B cell (primary cell): Measurements from ENCODE around the gene CDC14C. TPM values are rescaled to one million over a fixed set of nuclear protein-coding genes. Genes with fewer than 3 reads are reported as not detected.
"Not testable (repeated sequence)": the region's sequence is repeated elsewhere in the genome, so short reads cannot be mapped to it uniquely, and the experiment has no call there.

ENCODE experiments used
- ATAC-seq: fragments of 200-7000 bp; cut with Tn5 transposase; one replicate; pipeline ENCODE4 v1.10.0; 2021; ENCODE audit warnings: low read depth, mild to moderate bottlenecking, moderate number of reproducible peaks, moderate library complexity
- CTCF ChIA-PET: fragments of 350-600 bp; sonication (Branson Sonifier 250); formaldehyde crosslinking; loops from one replicate; lab custom pipeline; 2021; ENCODE audit warnings: antibody characterized with exemption, inconsistent platforms; lab: Charles Lee
- POLR2A ChIA-PET: fragments of 350-600 bp; sonication (Branson Sonifier 250); formaldehyde crosslinking; loops from one replicate; lab custom pipeline; 2021; ENCODE audit warnings: antibody characterized with exemption; lab: Charles Lee
- DNase-seq: peaks from one replicate; pipeline ENCODE4 v3.0.0; 2013
- H2AFZ ChIP-seq: 2 replicates; pipeline ENCODE4 v1.6.1; 2012; ENCODE audit warnings: mild to moderate bottlenecking, low read depth, low read length; ENCODE audit not compliant: insufficient read depth, poor library complexity, severe bottlenecking
- H3K27ac ChIP-seq, 2 donors: 1 replicate in 1 of 2; 2 replicates in 1 of 2; pipeline ENCODE4 v1.5.1; 2012 to 2013; ENCODE audit warnings: low read length in 2 of 2, mild to moderate bottlenecking in 2 of 2, moderate library complexity in 1 of 2
- H3K27me3 ChIP-seq, 4 experiments: fragments of 200-600 bp in 1 of 4; sonication (generic) in 1 of 4; replicated peaks in 1 of 4; 1 replicate in 2 of 4; 2 replicates in 2 of 4; pipeline versions ENCODE4 v1.6.1 to v1.7.0; 2013 to 2016; ENCODE audit warnings: low read length in 3 of 4, mild to moderate bottlenecking in 2 of 4, mixed read lengths in 1 of 4, moderate library complexity in 1 of 4; ENCODE audit not compliant: insufficient read depth in 4 of 4, control insufficient read depth in 3 of 4; ENCODE audit errors: control extremely low read depth in 1 of 4
- H3K36me3 ChIP-seq, 2 experiments: replicated peaks in 1 of 2; 1 replicate in 1 of 2; 2 replicates in 1 of 2; pipeline versions ENCODE4 v1.6.1 to v1.7.1; 2013; ENCODE audit warnings: low read length in 1 of 2; ENCODE audit not compliant: insufficient read depth in 2 of 2, control insufficient read depth in 1 of 2; ENCODE audit errors: control extremely low read depth in 1 of 2, extremely low read depth in 1 of 2
- H3K4me1 ChIP-seq, 2 donors: fragments of 200-600 bp in 1 of 2; sonication (generic) in 1 of 2; 1 replicate in 1 of 2; 2 replicates in 1 of 2; pipeline versions ENCODE4 v1.5.1 to v1.6.1; 2013 to 2017; ENCODE audit warnings: low read length in 2 of 2; ENCODE audit not compliant: control insufficient read depth in 2 of 2, insufficient read depth in 2 of 2
- H3K4me2 ChIP-seq: replicated peaks from 2 replicates; pipeline ENCODE3; 2012; ENCODE audit warnings: mild to moderate bottlenecking, low read depth, low read length; ENCODE audit not compliant: poor library complexity, severe bottlenecking
- H3K4me3 ChIP-seq, 5 experiments: fragments of 200-600 bp in 1 of 5; sonication (generic) in 1 of 5; 1 replicate in 3 of 5; 2 replicates in 2 of 5; pipeline versions ENCODE4 v1.5.1 to v1.7.0; 2011 to 2016; ENCODE audit warnings: low read length in 4 of 5, mild to moderate bottlenecking in 4 of 5, low read depth in 2 of 5, control low read depth in 1 of 5, moderate library complexity in 1 of 5; ENCODE audit not compliant: insufficient read depth in 1 of 5; ENCODE audit errors: control extremely low read depth in 1 of 5, extremely low read depth in 1 of 5
- H3K79me2 ChIP-seq: fragments of 200-600 bp; sonication (generic); one replicate; pipeline ENCODE4 v1.6.0; 2016; ENCODE audit warnings: low read length; ENCODE audit not compliant: control insufficient read depth, insufficient read depth
- H3K9ac ChIP-seq: fragments of 200-600 bp; sonication (generic); 2 replicates; pipeline ENCODE4 v1.6.1; 2017; ENCODE audit warnings: mild to moderate bottlenecking, low read length, moderate library complexity
- H3K9me3 ChIP-seq, 3 donors: one replicate each; pipeline versions ENCODE4 v1.6.1 to v1.7.1; 2013; ENCODE audit warnings: low read length in 2 of 3; ENCODE audit not compliant: control insufficient read depth in 2 of 3, insufficient read depth in 1 of 3; ENCODE audit errors: control extremely low read depth in 1 of 3
- H4K20me1 ChIP-seq: 2 replicates; pipeline ENCODE4 v1.6.0; 2012; ENCODE audit warnings: mild to moderate bottlenecking, low read length; ENCODE audit not compliant: insufficient read depth, control insufficient read depth, poor library complexity, severe bottlenecking
- H3K27ac Mint-ChIP-seq: one replicate; pipeline ENCODE4 v1.8.0; 2021; ENCODE audit warnings: mixed read lengths
- H3K27me3 Mint-ChIP-seq: one replicate; pipeline ENCODE4 v1.8.0; 2021; ENCODE audit warnings: mixed read lengths
- H3K4me1 Mint-ChIP-seq: one replicate; pipeline ENCODE4 v1.8.0; 2021; ENCODE audit warnings: mixed read lengths
- H3K4me3 Mint-ChIP-seq: one replicate; pipeline ENCODE4 v1.8.0; 2021; ENCODE audit warnings: mixed read lengths
- H3K9me3 Mint-ChIP-seq: one replicate; pipeline ENCODE4 v1.8.0; 2022; ENCODE audit warnings: mixed read lengths; ENCODE audit not compliant: insufficient read depth
- CTCF ChIP-seq: fragments of 200-600 bp; IDR thresholded peaks from one replicate; pipeline ENCODE4 v1.8.0; 2022; ENCODE audit warnings: antibody characterized with exemption, mild to moderate bottlenecking
- EZH2 ChIP-seq: IDR thresholded peaks from 2 replicates; pipeline ENCODE4 v1.6.1; 2012; ENCODE audit warnings: borderline replicate concordance, low read depth, mild to moderate bottlenecking, moderate library complexity, low read length; ENCODE audit not compliant: insufficient read depth, poor library complexity, severe bottlenecking
- WGBS: methylation state at CpG from one replicate; pipeline ENCODE4 v1.1.5; 2013; ENCODE audit warnings: missing lambda C conversion rate; ENCODE audit not compliant: insufficient coverage; 5-methylcytosine and 5-hydroxymethylcytosine counted together
- intact Hi-C: fragments of 100-400 bp; cut with micrococcal nuclease; formaldehyde crosslinking; loops from one replicate; pipeline ENCODE4 v1.10.0; 2022
- polyA plus RNA-seq: library from polyadenylated mRNA; depleted of rRNA; stranded (reverse); fragments of >200 nt; gene quantifications from 2 replicates; pipeline ENCODE4 v1.2.3, GENCODE V29; 2012
- total RNA-seq, 2 donors: library from RNA; stranded (reverse); fragments of 120-200 nt in 1 of 2; gene quantifications; 1 replicate in 1 of 2; 2 replicates in 1 of 2; pipeline versions ENCODE4 v1.2.3 to v1.2.4, GENCODE V29; 2013 to 2022

The CDC14C gene
- total and polyA plus RNA-seq, 2 donors (not counting 1 experiment from before 2014, with no cell fraction given): not detected

- no peak overlapping the region for H3K27ac ChIP-seq
- TF ChIP-seq CTCF (no peak), EZH2 (no peak)
Observed at GRCh38 chr7:48904975-48905374, 19.4 kb upstream of the CDC14C start.

GRCh38 chr7:48905686-48906085, 18.7 kb upstream of the CDC14C start:
- ATAC-seq, H3K79me2 ChIP-seq, H3K9me3 Mint-ChIP-seq: not testable (repeated sequence)

More at GRCh38 chr7:48904975-48905374, 19.4 kb upstream of the CDC14C start:
- Histone ChIP-seq H3K4me3 (no peak overlapping the region), H3K36me3 (no peaks in the 10 kb centered on the region), H3K9me3 (peaks cover 0 to 5% (median 0%) of the 10 kb centered on the region in 3 donors), H3K79me2 (no peaks in the 10 kb centered on the region), H3K4me2 (no peak overlapping the region), H3K4me1 (no peaks in the 10 kb centered on the region), H3K27me3 (no peaks in the 10 kb centered on the region), H3K9ac (no peak overlapping the region), H2AFZ (no peak overlapping the region), H4K20me1 (no peaks in the 10 kb centered on the region)
- no peak for ATAC-seq
- intact Hi-C loops: no loop called here
- 71% methylated on average over 1 of the region's 1 CpG for WGBS
- no peak overlapping the region for H3K4me3 Mint-ChIP-seq
- POLR2A ChIA-PET: no interaction called here
- CTCF ChIA-PET: no interaction called here
- H3K27ac Mint-ChIP-seq: no peak overlapping the region
- no peaks in the 10 kb centered on the region for H3K4me1 Mint-ChIP-seq
- no peaks in the 10 kb centered on the region for H3K27me3 Mint-ChIP-seq
- no peak for DNase-seq
- H3K9me3 Mint-ChIP-seq: no peaks in the 10 kb centered on the region

GRCh38 chr7:48909887-48910286, 14.5 kb upstream of the CDC14C start:
- H3K79me2 ChIP-seq, H3K4me1 ChIP-seq, DNase-seq, H3K4me3 ChIP-seq, H3K9me3 Mint-ChIP-seq, H3K36me3 ChIP-seq, POLR2A ChIA-PET, H3K9ac ChIP-seq, H4K20me1 ChIP-seq, CTCF ChIA-PET, intact Hi-C loops, ATAC-seq, H3K27me3 Mint-ChIP-seq, H3K4me3 Mint-ChIP-seq, H3K4me1 Mint-ChIP-seq, H2AFZ ChIP-seq, H3K27ac Mint-ChIP-seq, H3K27me3 ChIP-seq, H3K9me3 ChIP-seq, H3K27ac ChIP-seq, H3K4me2 ChIP-seq: not testable (repeated sequence)
- WGBS: no CpG with 5 or more reads among the region's 5 CpGs

More at GRCh38 chr7:48905686-48906085, 18.7 kb upstream of the CDC14C start:
- intact Hi-C loops, POLR2A ChIA-PET, H3K9ac ChIP-seq, H3K4me1 ChIP-seq, H3K4me2 ChIP-seq, H3K4me1 Mint-ChIP-seq, H2AFZ ChIP-seq, H4K20me1 ChIP-seq, H3K27me3 Mint-ChIP-seq, CTCF ChIA-PET, H3K36me3 ChIP-seq, DNase-seq, H3K27ac Mint-ChIP-seq, H3K9me3 ChIP-seq, H3K4me3 Mint-ChIP-seq, H3K4me3 ChIP-seq, H3K27ac ChIP-seq, H3K27me3 ChIP-seq: not testable (repeated sequence)
- WGBS: 84% methylated on average over 2 of the region's 6 CpGs
